ENCODE results near the gene NOP9.

Gene NOP9

DNA sequence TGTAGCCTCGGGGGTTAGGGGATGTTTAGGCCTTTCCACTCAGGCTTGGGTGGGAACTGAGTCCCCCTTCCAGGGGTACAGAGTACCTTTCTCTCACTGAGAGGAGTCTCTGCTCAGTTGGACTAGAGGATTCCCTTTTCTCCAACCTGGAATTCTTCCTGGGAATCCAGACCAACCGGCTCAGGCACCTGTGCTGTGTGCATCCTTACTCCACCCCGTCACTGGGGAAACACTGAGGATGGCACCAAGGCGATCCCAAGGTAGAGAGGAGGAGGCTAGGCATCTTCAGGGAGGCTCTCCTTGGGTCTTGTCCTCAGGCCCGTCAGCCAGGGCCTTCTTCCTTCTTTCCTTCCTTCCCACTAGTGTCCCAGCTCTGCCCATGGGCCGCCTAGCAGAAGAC lies 35.8 kb upstream of the NOP9 start:
- no peak for DNase-seq

- DNase-seq: no peak
Observed at GRCh38 chr14:24264298-24264697, 35.4 kb upstream of the NOP9 start.

- no peak for DNase-seq
Observed at GRCh38 chr14:24266344-24267244, 33.1 kb upstream of the NOP9 start.

DNA sequence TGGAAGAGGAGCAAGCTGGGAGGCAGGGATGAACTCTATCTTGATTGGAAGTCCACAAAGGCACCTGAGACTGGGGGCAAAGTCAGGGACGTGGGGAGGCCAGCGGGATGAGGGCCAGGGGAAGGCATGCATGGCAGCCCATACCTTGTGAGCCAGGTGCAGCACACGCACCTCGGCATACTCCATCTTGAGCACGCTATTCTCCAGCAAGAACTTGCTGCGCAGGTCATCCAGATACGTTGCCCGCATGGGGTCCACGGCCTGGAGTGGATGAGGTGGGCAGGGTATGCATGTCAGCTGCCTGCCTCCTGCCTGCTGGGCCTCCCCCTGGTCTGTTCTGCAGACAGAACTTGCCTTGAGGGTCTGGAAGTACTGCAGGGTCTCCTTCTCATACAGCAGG lies 32.1 kb upstream of the NOP9 start:
- no peak for DNase-seq

GRCh38 chr14:24268225-24268624 lies 31.4 kb upstream of the NOP9 start:
- DNase-seq: no peak

DNA sequence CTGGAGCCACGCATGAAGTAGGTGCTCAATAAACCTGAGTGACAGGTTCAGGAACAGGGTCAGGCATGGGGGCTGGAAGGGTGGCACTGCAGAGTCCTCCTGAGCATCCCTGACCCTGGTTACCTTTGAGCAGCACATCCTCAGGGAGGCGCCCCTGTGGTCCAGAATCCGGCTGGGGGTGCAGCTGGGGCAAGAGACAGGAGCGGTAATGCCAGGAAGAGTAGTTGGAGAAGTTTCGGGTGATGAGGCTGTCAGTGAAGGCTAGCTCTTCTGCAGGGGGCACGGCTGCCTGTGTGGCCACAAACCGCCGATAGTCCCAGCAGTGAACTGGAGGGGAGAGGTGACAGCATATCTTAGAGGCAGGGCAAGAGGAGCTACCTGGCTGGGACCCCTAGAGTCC lies 30.3 kb upstream of the NOP9 start:
- DNase-seq: no peak

- no peak for DNase-seq
Observed at GRCh38 chr14:24269910-24270536, 29.6 kb upstream of the NOP9 start.

DNA sequence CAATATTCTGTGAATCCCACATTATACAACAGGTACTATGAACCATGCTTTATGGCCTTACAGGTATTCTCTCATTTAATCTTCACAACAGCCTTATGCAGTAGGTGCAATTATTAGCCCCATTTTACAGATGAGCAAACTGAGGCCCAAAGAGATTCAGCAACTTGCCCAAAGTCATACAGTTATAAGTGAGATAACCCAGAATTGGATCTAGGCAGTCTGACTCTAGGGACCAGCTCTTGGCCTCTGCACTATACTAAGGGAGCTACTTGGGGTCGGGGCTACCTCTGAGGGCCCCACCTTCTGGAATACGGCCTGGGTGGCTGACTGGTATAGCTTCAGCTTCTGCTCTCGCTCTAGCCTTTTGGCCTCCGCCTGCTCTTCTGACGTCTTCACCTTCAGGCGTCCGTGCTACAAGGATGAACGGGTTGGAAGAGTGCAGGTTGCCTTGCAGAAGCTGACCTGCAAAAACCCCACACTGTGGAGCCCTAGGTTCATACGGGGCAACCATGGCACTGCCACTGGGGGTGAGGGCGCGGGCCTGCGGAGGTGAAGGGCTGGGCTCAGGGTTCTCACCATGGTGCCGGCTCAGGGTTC lies 29.0 kb upstream of the NOP9 start:
- peak; percentile 44 for DNase-seq

GRCh38 chr14:24271134-24271833 lies 28.4 kb upstream of the NOP9 start, which contains the start of gene RABGGTA:
RABGGTA (minus strand) TSS chr14:24271597; CDS start chr14:24271115, 482 bp downstream.
- DNase-seq: peak; percentile 92

- DNase-seq: no peak
Observed at GRCh38 chr14:24271834-24272263, 27.8 kb upstream of the NOP9 start.

- no peak for DNase-seq
Observed at GRCh38 chr14:24272467-24272866, 27.2 kb upstream of the NOP9 start.

GRCh38 chr14:24273422-24273998 lies 26.1 kb upstream of the NOP9 start:
- no peak for DNase-seq

DNA sequence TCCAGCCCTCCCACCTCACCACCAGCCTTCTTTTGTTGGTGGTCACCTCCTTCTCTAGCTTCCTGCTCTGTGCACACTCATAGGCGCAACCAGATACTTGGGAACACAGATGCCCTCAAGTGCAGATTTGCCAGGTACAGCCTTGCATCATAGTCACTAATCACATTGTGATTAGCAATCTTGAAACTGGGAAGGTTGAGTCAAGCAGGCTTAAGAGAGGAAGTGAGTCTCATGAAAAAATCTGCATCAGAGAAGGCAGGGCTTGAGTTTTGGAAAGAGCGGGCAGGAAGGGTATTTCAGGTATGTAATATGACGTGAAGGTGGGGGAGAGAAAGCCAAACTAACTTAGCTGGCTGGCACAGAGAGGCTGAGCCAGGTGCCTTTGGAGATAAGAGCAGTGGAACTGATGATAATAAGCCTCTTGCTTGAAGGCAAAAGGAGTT lies 25.5 kb upstream of the NOP9 start:
- DNase-seq: peak; percentile 32

DNA sequence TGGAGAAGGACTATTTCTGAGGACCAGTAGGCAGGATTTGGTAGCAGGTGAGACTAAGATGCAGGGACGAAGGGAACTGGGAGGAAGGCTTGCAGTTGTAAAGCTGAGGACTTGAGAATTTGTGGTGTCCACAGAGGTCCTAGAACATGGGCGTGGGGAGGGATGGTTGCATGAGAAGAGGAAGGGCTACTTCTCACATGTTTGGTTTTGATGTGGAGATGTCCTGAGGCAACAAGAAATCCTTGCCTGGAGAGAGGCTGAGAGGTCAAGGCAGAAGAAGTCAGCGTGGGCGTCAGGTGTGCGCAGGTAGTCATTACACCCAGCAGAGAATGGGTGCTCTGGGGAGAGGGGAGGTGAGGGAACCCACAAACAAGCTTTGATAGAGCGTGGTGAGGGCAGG lies 22.6 kb upstream of the NOP9 start:
- DNase-seq: no peak

DNA sequence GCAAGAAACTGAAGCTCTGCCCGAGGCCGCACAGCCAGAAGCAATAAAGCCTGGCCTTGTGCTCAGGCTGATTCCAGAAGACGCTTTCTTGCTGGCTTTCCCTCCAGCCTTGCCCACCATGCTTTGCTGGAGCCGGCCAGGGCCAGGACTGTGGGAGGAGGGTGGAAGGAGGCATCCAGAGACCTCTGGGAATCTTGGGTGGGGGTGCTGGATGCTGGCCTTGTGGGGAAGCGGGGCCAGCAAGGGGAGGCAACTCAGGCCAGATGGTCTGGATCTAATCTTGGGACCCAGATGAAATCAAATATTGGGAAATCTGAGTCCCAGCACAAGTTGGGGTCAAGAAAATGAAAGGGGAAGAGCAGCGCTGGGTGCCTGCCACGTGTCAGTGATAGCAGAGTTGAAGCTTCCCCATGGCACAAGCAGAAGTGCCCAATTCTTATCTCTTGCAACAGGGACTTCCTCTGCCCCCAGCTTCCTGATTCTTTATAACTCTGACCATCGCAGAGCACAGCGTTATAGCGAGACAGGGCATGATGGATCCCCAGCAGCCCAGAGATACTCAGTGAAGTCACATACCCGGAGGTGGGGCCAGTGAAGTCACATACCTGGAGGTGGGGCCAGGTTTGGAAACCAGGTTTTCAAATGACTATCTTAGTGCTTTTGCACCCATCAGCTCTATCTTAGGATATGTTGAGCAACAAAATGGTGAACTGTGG lies 21.9 kb upstream of the NOP9 start:
- no peak for DNase-seq

- DNase-seq: no peak
Observed at GRCh38 chr14:24278424-24278823, 21.2 kb upstream of the NOP9 start.

DNA sequence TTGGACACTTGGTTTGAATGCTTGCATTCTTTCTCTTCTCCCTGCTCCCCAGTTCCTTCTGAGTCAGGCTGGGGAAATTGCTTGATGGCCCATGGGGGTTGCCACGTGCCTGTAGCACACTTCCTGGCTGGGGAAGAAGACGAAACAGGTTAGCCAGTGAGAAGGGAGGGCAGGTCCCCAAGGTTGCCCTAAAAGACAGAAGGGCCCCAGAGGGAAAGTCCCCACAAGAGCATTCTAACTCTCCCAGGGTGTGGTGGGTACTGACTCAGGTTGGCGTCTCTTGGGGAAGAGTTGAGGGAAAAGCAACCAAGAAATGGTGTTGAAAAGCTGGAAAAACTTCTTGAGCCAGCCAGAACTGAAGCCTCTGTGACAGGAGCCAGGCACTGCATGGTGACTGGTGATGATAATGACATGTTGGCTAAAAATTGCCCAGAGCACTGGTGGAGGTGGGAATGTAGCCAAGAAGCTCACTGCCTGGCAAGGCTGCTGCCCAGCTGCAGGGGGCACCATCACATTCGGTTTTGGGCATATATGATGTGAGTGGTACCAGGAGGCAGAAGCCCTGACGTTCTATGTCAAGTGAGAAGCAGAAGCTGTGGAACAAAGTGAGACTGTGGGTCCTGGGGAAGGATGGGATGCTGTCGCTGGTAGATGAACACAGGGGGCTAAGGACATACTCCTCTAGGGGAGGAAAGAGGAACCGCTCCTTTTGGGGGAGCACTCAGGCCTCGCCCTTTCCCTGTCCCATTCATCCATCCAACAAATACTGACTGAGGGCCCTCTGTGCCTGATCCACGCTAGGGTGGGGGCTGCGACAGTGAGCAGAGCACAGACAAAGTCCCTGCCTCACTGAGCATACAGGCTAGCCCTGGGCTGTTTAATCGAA lies 20.1 kb upstream of the NOP9 start:
- peak; percentile 77 for DNase-seq

- no peak for DNase-seq
Observed at GRCh38 chr14:24280797-24281460, 18.7 kb upstream of the NOP9 start.

DNA sequence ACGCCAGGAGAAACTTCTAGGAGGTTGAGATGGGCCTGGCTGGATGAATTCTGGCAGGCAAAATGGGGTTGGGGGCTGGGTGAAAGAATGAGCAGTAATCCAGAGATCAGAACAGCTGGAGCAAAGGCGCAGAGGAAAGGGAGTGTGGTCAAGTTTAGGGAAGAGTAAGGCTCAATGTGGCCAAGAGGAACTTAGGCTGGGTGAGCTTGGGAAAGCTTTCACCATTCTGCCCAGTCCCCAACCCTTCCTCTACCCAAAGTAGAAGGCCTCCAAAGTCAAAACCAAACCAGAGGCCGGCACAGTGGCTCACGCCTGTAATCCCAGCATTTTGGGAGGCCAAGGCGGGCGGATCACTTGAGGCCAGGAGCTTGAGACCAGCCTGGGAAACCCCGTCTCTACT lies 18.0 kb upstream of the NOP9 start:
- DNase-seq: no peak

GRCh38 chr14:24282736-24283135 lies 16.9 kb upstream of the NOP9 start:
- DNase-seq: no peak

All from RPMI8226 (cell line).